Upper lobe of right lung (tissue), 1 donor: ENCODE data around the gene GRAMD2B. TPM values are rescaled to one million over a fixed set of nuclear protein-coding genes. Genes with fewer than 3 reads are reported as not detected.

ENCODE experiments used
- ATAC-seq: fragments of 200-7000 bp; cut with Tn5 transposase; one replicate; pipeline ENCODE4 v1.9.1; 2020; ENCODE audit warnings: mild to moderate bottlenecking, moderate library complexity
- DNase-seq: peaks from one replicate; pipeline ENCODE4 v3.0.0-alpha.2; 2020
- H3K27ac ChIP-seq: fragments of 200-600 bp; one replicate; pipeline ENCODE4 v1.8.0; 2022
- H3K27me3 ChIP-seq: fragments of 200-600 bp; one replicate; pipeline ENCODE4 v1.8.0; 2022; ENCODE audit warnings: mild to moderate bottlenecking
- H3K36me3 ChIP-seq: fragments of 200-600 bp; one replicate; pipeline ENCODE4 v1.8.0; 2022
- H3K4me1 ChIP-seq: fragments of 200-600 bp; one replicate; pipeline ENCODE4 v1.8.0; 2022
- H3K4me3 ChIP-seq: fragments of 200-600 bp; one replicate; pipeline ENCODE4 v1.8.0; 2022; ENCODE audit warnings: mild to moderate bottlenecking
- H3K9me3 ChIP-seq: fragments of 200-600 bp; one replicate; pipeline ENCODE4 v1.8.0; 2022
- CTCF ChIP-seq: fragments of 200-600 bp; IDR thresholded peaks from one replicate; pipeline ENCODE4 v1.8.0; 2022; ENCODE audit warnings: antibody characterized with exemption
- intact Hi-C: fragments of 100-400 bp; cut with DNase I; formaldehyde crosslinking; loops from one replicate; pipeline ENCODE4 v1.11.0; 2022
- total RNA-seq: library from RNA; stranded (reverse); fragmentation: NEBNext Ultra II Directional; extraction: Animal tissue kit (Norgen Biotek cat#: 25700); gene quantifications from one replicate; pipeline ENCODE4 v1.2.1, GENCODE V29; 2021
- donor health status: DM: no; HTN: yes; CAD: no; lungs with severe emphysema.

Gene GRAMD2B
- total RNA-seq, 1 donor from 2014 or later = 17.0 TPM

GRCh38 chr5:126525630-126526245, 102.5 kb downstream of the GRAMD2B start:
- no peaks in the 10 kb centered on the region for H3K9me3 ChIP-seq
- H3K27me3 ChIP-seq = no peaks in the 10 kb centered on the region
- H3K4me3 ChIP-seq = no peak overlapping the region
- H3K36me3 ChIP-seq = no peaks in the 10 kb centered on the region
- DNase-seq = no peak
- no peak for TF ChIP-seq CTCF
- intact Hi-C loops = no loop called here
- H3K27ac ChIP-seq = peak overlapping the region; percentile 74
- H3K4me1 ChIP-seq = peaks cover 39% of the 10 kb centered on the region
- ATAC-seq = peak; percentile 66

- H3K27ac ChIP-seq = no peak overlapping the region
- H3K4me3 ChIP-seq = no peak overlapping the region
- no peaks in the 10 kb centered on the region for H3K36me3 ChIP-seq
- TF ChIP-seq CTCF = no peak
- intact Hi-C loops = no loop called here
- H3K9me3 ChIP-seq = no peaks in the 10 kb centered on the region
- H3K27me3 ChIP-seq = no peaks in the 10 kb centered on the region
- no peak for ATAC-seq
- DNase-seq = no peak
- H3K4me1 ChIP-seq = peaks cover 33% of the 10 kb centered on the region
These were observed 103.3 kb downstream of the GRAMD2B start for GRCh38 chr5:126526493-126526892.

- ATAC-seq = no peak
- intact Hi-C loops = no loop called here
- Histone ChIP-seq H3K4me1 (peaks cover 31% of the 10 kb centered on the region), H3K36me3 (no peaks in the 10 kb centered on the region), H3K9me3 (no peaks in the 10 kb centered on the region), H3K27me3 (no peaks in the 10 kb centered on the region), H3K27ac (no peak overlapping the region), H3K4me3 (no peak overlapping the region)
- no peak for DNase-seq
- TF ChIP-seq CTCF = no peak
These were observed 103.9 kb downstream of the GRAMD2B start for GRCh38 chr5:126527158-126527557.

- ATAC-seq (no peak), DNase-seq (no peak)
- no peaks in the 10 kb centered on the region for H3K27me3 ChIP-seq
- no peaks in the 10 kb centered on the region for H3K36me3 ChIP-seq
- intact Hi-C loops = no loop called here
- no peak for TF ChIP-seq CTCF
- H3K9me3 ChIP-seq = no peaks in the 10 kb centered on the region
- no peak overlapping the region for H3K27ac ChIP-seq
- H3K4me1 ChIP-seq = peaks cover 31% of the 10 kb centered on the region
- no peak overlapping the region for H3K4me3 ChIP-seq
These were observed 104.7 kb downstream of the GRAMD2B start for GRCh38 chr5:126527892-126528291.

GRCh38 chr5:126531543-126532120, 108.4 kb downstream of the GRAMD2B start:
- peak overlapping the region; percentile 26 for H3K27ac ChIP-seq
- DNase-seq (no peak), ATAC-seq (no peak)
- intact Hi-C loops = no loop called here
- no peaks in the 10 kb centered on the region for H3K9me3 ChIP-seq
- H3K4me1 ChIP-seq = peaks cover under 1% of the 10 kb centered on the region
- H3K36me3 ChIP-seq = no peaks in the 10 kb centered on the region
- no peak overlapping the region for H3K4me3 ChIP-seq
- no peak for TF ChIP-seq CTCF
- no peaks in the 10 kb centered on the region for H3K27me3 ChIP-seq

- no peak for TF ChIP-seq CTCF
- Histone ChIP-seq H3K9me3 (no peaks in the 10 kb centered on the region), H3K4me1 (peaks cover 4% of the 10 kb centered on the region), H3K27me3 (no peaks in the 10 kb centered on the region), H3K36me3 (no peaks in the 10 kb centered on the region), H3K4me3 (no peak overlapping the region), H3K27ac (no peak overlapping the region)
- intact Hi-C loops = no loop called here
- DNase-seq (no peak), ATAC-seq (no peak)
These were observed 111.3 kb downstream of the GRAMD2B start for GRCh38 chr5:126534553-126534952.
